Endothelial cell (in vitro differentiated cells): Measurements from ENCODE around the gene PCK2. TPM values are rescaled to one million over a fixed set of nuclear protein-coding genes. Genes with fewer than 3 reads are reported as not detected.

ENCODE experiments used
- DNase-seq: peaks from one replicate; pipeline ENCODE4 v3.0.0; 2021; ENCODE audit warnings: low spot score
- H3K27ac Mint-ChIP-seq: one replicate; pipeline ENCODE4 v1.8.0; 2021; ENCODE audit warnings: mixed read lengths, inconsistent platforms; ENCODE audit not compliant: unreplicated experiment
- H3K27me3 Mint-ChIP-seq: one replicate; pipeline ENCODE4 v1.8.0; 2021; ENCODE audit warnings: mild to moderate bottlenecking, moderate library complexity, mixed read lengths, inconsistent platforms; ENCODE audit not compliant: unreplicated experiment
- H3K36me3 Mint-ChIP-seq: one replicate; pipeline ENCODE4 v1.8.0; 2021; ENCODE audit warnings: mild to moderate bottlenecking, low read depth, mixed read lengths, inconsistent platforms; ENCODE audit not compliant: unreplicated experiment
- H3K4me1 Mint-ChIP-seq: one replicate; pipeline ENCODE4 v1.8.0; 2021; ENCODE audit warnings: mild to moderate bottlenecking, mixed read lengths, inconsistent platforms; ENCODE audit not compliant: unreplicated experiment
- H3K4me3 Mint-ChIP-seq: one replicate; pipeline ENCODE4 v1.8.0; 2021; ENCODE audit warnings: mild to moderate bottlenecking, mixed read lengths, inconsistent platforms; ENCODE audit not compliant: unreplicated experiment
- H3K9me3 Mint-ChIP-seq: one replicate; pipeline ENCODE4 v1.8.0; 2021; ENCODE audit warnings: mixed read lengths, inconsistent platforms; ENCODE audit not compliant: unreplicated experiment
- total RNA-seq: library from RNA; stranded (reverse); fragmentation: NEBNext Ultra II Directional; extraction: Animal tissue kit (Norgen Biotek cat#: 25700); gene quantifications from one replicate; pipeline ENCODE4 v1.2.1, GENCODE V29; 2021; ENCODE audit not compliant: unreplicated experiment
- TF ChIP-seq, protein P1 (sequence below): fragments of 200-600 bp; sonication (generic); IDR thresholded peaks from one replicate; pipeline ENCODE4 v1.5.0; 2021; ENCODE audit warnings: antibody characterized with exemption; ENCODE audit not compliant: unreplicated experiment

PCK2 gene
- total RNA-seq, 1 donor from 2014 or later, result 23.9 TPM

DNA sequence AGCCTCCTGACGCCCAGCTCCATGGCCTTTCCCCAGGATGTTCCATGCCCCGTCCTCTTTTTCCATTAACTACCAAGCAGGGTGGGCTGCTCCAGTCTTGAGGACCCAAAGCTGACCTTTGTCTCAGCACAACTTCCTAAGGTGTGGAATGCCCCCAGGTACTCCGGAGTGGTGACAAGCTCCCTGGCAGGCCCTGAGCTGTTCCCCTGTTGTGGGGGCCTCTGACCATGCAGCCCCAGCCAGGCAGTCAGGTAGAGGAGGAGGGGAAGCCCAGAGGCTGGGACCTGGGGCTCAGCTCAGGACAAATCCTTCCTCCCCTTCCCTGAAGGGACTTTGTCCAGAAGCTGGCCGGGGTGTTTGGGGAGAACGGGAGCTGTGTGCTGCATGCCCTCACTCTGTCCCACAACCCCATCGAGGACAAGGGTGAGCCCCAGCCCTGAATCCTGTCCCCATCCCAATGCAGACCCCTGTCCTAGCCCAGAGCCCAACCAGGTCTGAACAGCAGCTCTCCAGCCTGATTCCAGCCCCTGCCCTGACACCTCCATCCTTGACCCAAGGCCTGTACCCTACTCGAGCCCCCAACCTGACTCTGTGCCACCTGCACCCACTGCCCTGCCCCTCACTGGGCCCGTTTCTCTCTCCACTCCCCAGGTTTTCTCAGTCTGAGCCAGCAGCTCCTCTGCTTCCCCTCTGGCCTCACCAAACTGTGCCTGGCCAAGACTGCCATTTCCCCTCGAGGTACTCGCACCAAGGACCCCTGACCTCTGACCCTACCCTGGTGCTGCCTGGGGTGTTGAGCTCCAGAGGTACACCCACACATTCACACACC is 37.9 kb upstream of the PCK2 start:
- H3K4me1 Mint-ChIP-seq, result peaks cover 8% of the 10 kb centered on the region
- TF ChIP-seq, protein P1, sequence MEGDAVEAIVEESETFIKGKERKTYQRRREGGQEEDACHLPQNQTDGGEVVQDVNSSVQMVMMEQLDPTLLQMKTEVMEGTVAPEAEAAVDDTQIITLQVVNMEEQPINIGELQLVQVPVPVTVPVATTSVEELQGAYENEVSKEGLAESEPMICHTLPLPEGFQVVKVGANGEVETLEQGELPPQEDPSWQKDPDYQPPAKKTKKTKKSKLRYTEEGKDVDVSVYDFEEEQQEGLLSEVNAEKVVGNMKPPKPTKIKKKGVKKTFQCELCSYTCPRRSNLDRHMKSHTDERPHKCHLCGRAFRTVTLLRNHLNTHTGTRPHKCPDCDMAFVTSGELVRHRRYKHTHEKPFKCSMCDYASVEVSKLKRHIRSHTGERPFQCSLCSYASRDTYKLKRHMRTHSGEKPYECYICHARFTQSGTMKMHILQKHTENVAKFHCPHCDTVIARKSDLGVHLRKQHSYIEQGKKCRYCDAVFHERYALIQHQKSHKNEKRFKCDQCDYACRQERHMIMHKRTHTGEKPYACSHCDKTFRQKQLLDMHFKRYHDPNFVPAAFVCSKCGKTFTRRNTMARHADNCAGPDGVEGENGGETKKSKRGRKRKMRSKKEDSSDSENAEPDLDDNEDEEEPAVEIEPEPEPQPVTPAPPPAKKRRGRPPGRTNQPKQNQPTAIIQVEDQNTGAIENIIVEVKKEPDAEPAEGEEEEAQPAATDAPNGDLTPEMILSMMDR, result no peak
- H3K36me3 Mint-ChIP-seq, result no peaks in the 10 kb centered on the region
- no peaks in the 10 kb centered on the region for H3K9me3 Mint-ChIP-seq
- no peak overlapping the region for H3K4me3 Mint-ChIP-seq
- H3K27me3 Mint-ChIP-seq, result peaks cover 27% of the 10 kb centered on the region
- H3K27ac Mint-ChIP-seq, result no peak overlapping the region
- DNase-seq, result no peak

- DNase-seq, result no peak
- H3K27ac Mint-ChIP-seq, result no peak overlapping the region
- no peaks in the 10 kb centered on the region for H3K9me3 Mint-ChIP-seq
- H3K4me3 Mint-ChIP-seq, result no peak overlapping the region
- peaks cover 24% of the 10 kb centered on the region for H3K27me3 Mint-ChIP-seq
- H3K4me1 Mint-ChIP-seq, result peaks cover 6% of the 10 kb centered on the region
- H3K36me3 Mint-ChIP-seq, result no peaks in the 10 kb centered on the region
- TF ChIP-seq, protein P1, result no peak
Observed at GRCh38 chr14:24056800-24057184, 37.3 kb upstream of the PCK2 start.

GRCh38 chr14:24057271-24057670 is 36.8 kb upstream of the PCK2 start:
- TF ChIP-seq, protein P1, result no peak
- peaks cover 24% of the 10 kb centered on the region for H3K27me3 Mint-ChIP-seq
- H3K4me3 Mint-ChIP-seq, result no peak overlapping the region
- H3K27ac Mint-ChIP-seq, result no peak overlapping the region
- no peak for DNase-seq
- peaks cover 6% of the 10 kb centered on the region for H3K4me1 Mint-ChIP-seq
- H3K36me3 Mint-ChIP-seq, result no peaks in the 10 kb centered on the region
- H3K9me3 Mint-ChIP-seq, result no peaks in the 10 kb centered on the region

DNA sequence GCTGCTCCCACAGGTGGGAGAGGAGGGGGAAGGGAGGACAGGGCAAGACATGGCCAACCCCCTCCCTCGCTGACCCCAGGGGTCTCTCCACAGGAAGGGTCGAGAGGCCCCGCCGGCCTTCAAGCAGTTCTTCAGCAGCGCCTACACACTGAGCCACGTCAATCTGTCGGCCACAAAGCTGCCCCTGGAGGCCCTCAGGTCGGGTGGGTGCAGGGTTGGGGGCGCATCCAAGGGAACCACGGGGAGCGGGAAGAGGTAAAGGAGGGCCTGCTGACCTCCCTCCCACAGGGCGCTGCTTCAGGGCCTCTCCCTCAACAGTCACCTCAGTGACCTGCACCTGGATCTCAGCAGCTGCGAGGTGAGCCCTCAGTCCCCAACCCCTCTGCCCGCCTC is 36.2 kb upstream of the PCK2 start:
- Mint-ChIP-seq H3K9me3 (no peaks in the 10 kb centered on the region), H3K27ac (no peak overlapping the region), H3K36me3 (no peaks in the 10 kb centered on the region), H3K27me3 (peaks cover 26% of the 10 kb centered on the region), H3K4me1 (peaks cover 3% of the 10 kb centered on the region), H3K4me3 (no peak overlapping the region)
- TF ChIP-seq, protein P1, result no peak
- no peak for DNase-seq

GRCh38 chr14:24058260-24058950 is 35.7 kb upstream of the PCK2 start:
- Mint-ChIP-seq H3K4me1 (no peaks in the 10 kb centered on the region), H3K4me3 (peak overlapping the region; percentile 37), H3K27me3 (peaks cover 23% of the 10 kb centered on the region), H3K9me3 (no peaks in the 10 kb centered on the region), H3K36me3 (no peaks in the 10 kb centered on the region), H3K27ac (peak overlapping the region; percentile 64)
- peak; percentile 86 for DNase-seq
- TF ChIP-seq, protein P1, result peak; percentile 73
